K562 (cell line): ENCODE results near the gene LRRC10B. TPM values are rescaled to one million over a fixed set of nuclear protein-coding genes. Genes with fewer than 3 reads are reported as not detected.

ENCODE experiments used
- ATAC-seq: fragments of 200-7000 bp; cut with Tn5 transposase; 3 replicates; pipeline ENCODE4 v1.9.1; 2020; ENCODE audit warnings: moderate library complexity
- BruUV-seq: library from RNA; stranded (reverse); fragments of 400-500 nt; replicated peaks from 2 replicates; lab custom pipeline; 2021; lab: Mats Ljungman, UMichigan
- CTCF ChIA-PET: fragments of 300-600 bp; formaldehyde crosslinking; extraction: SDS; loops from one replicate; lab custom pipeline; 2021; ENCODE audit warnings: low intra/inter-chr PET ratio; lab: Yijun Ruan, JAX
- POLR2A ChIA-PET: fragments of 300-600, 350-650 bp; sonication (Branson Sonifier 250); formaldehyde crosslinking; extraction: SDS; loops from one replicate; lab custom pipeline; 2021; ENCODE audit warnings: antibody characterized with exemption, inconsistent platforms; lab: Yijun Ruan, JAX
- DNase-seq, 4 experiments: peaks; one replicate each; pipeline versions ENCODE4 v3.0.0 to v3.0.0-alpha.2; 2011 to 2018; ENCODE audit warnings: low spot score in 3 of 4, mixed read lengths in 3 of 4; ENCODE audit errors: extremely low read depth in 1 of 4
- FAIRE-seq: peaks from 2 replicates; lab custom pipeline; 2011; peaks lifted over from hg19 to GRCh38; lab: Jason Lieb, UNC
- H2AFZ ChIP-seq: 2 replicates; pipeline ENCODE4 v1.6.0; 2011; ENCODE audit warnings: low read depth, low read length, control low read depth, inconsistent platforms
- H3K27ac ChIP-seq: fragments of 200-600 bp; 3 replicates; pipeline ENCODE4 v1.8.0; 2011; ENCODE audit warnings: low read depth, mild to moderate bottlenecking, control low read depth, inconsistent platforms, low read length, moderate library complexity, mixed read lengths; ENCODE audit errors: extremely low read depth
- H3K27me3 ChIP-seq, 2 experiments: fragments of 300-600 bp in 1 of 2; 2 replicates in 1 of 2; 3 replicates in 1 of 2; pipeline versions ENCODE4 v1.6.0 to v1.8.0; 2011; ENCODE audit warnings: inconsistent platforms in 2 of 2, low read length in 2 of 2, mild to moderate bottlenecking in 1 of 2, mixed read lengths in 1 of 2, moderate library complexity in 1 of 2; ENCODE audit not compliant: control insufficient read depth in 2 of 2, insufficient read depth in 2 of 2
- H3K36me3 ChIP-seq: fragments of 300-600 bp; 3 replicates; pipeline ENCODE4 v1.8.0; 2011; ENCODE audit warnings: mild to moderate bottlenecking, low read length, inconsistent platforms; ENCODE audit not compliant: control insufficient read depth, insufficient read depth
- H3K4me1 ChIP-seq, 2 experiments: fragments of 200-600 bp in 1 of 2; replicated peaks in 1 of 2; 2 replicates in 1 of 2; 3 replicates in 1 of 2; pipeline versions ENCODE4 v1.5.1 to v1.8.0; 2011; ENCODE audit warnings: inconsistent platforms in 2 of 2, low read length in 2 of 2, mild to moderate bottlenecking in 1 of 2, mixed read lengths in 1 of 2, moderate library complexity in 1 of 2; ENCODE audit not compliant: control insufficient read depth in 2 of 2, insufficient read depth in 2 of 2
- H3K4me2 ChIP-seq: 2 replicates; pipeline ENCODE4 v1.6.1; 2011; ENCODE audit warnings: low read length, control low read depth, inconsistent platforms, mixed read lengths; ENCODE audit not compliant: insufficient read depth
- H3K4me3 ChIP-seq: fragments of 200-600 bp; sonication (generic), shearing (Covaris generic); 2 replicates; pipeline ENCODE4 v1.5.1; 2016; ENCODE audit warnings: control low read depth, inconsistent platforms
- H3K79me2 ChIP-seq: fragments of 200-600 bp; 3 replicates; pipeline ENCODE4 v1.8.0; 2011; ENCODE audit warnings: low read length, inconsistent platforms; ENCODE audit not compliant: control insufficient read depth, insufficient read depth
- H3K9ac ChIP-seq, 2 experiments: 2 replicates each; pipeline versions ENCODE4 v1.6.0 to v1.6.1; 2011; ENCODE audit warnings: low read depth in 2 of 2, low read length in 2 of 2, control low read depth in 1 of 2, inconsistent platforms in 1 of 2, mild to moderate bottlenecking in 1 of 2, mixed read lengths in 1 of 2; ENCODE audit not compliant: insufficient read depth in 1 of 2
- H3K9me1 ChIP-seq: one replicate; pipeline ENCODE4 v1.6.0; 2011; ENCODE audit warnings: inconsistent platforms, mild to moderate bottlenecking, low read length, moderate library complexity; ENCODE audit not compliant: control insufficient read depth, insufficient read depth
- H3K9me3 ChIP-seq: replicated peaks from 2 replicates; pipeline ENCODE4 v1.5.1; 2011; ENCODE audit warnings: low read depth, low read length, inconsistent platforms; ENCODE audit not compliant: control insufficient read depth, insufficient read depth
- H4K20me1 ChIP-seq: replicated peaks from 2 replicates; pipeline ENCODE4 v1.6.1; 2011; ENCODE audit warnings: low read length, inconsistent platforms, mixed read lengths; ENCODE audit not compliant: control insufficient read depth, insufficient read depth
- TGIF2 ChIP-seq: sonication (generic); formaldehyde crosslinking; IDR thresholded peaks from 2 replicates; pipeline ENCODE4 v1.8.1; 2022; ENCODE audit warnings: mild to moderate bottlenecking, missing genetic modification reagents, moderate library complexity
- YY1 ChIP-seq, 3 experiments: IDR thresholded peaks; 2 replicates each; pipeline ENCODE4 v1.6.1; 2011; ENCODE audit warnings: low read length in 2 of 3, mild to moderate bottlenecking in 2 of 3, moderate library complexity in 2 of 3, borderline replicate concordance in 1 of 3, control low read depth in 1 of 3, low read depth in 1 of 3; ENCODE audit not compliant: insufficient read depth in 3 of 3, insufficient replicate concordance in 2 of 3, control insufficient read depth in 1 of 3, insufficient read length in 1 of 3; ENCODE audit errors: extremely low read depth in 1 of 3
- WGBS: fragments of 100-300 bp; shearing (Covaris generic); methylation state at CpG from one replicate; pipeline ENCODE4 v1.1.6; 2016; ENCODE audit warnings: low coverage, mixed read lengths; ENCODE audit not compliant: insufficient coverage; ENCODE audit errors: missing lambda C conversion rate; 5-methylcytosine and 5-hydroxymethylcytosine counted together
- in situ Hi-C: fragments of 300-500 bp; cut with MboI; formaldehyde crosslinking; loops from 4 replicates; pipeline ENCODE4 v1.15.0; 2018; ENCODE audit warnings: inconsistent platforms, mixed read lengths
- intact Hi-C: fragments of 100-400 bp; cut with micrococcal nuclease; formaldehyde crosslinking; loops from 2 replicates; pipeline ENCODE4 v1.14.2; 2022
- polyA plus RNA-seq, 8 experiments: library from polyadenylated mRNA; depleted of rRNA in 4 of 8; stranded (reverse) in 5 of 8; unstranded in 3 of 8; fragments of >200 nt; fragmentation: Nextera tagmentation in 2 of 8; fragmentation: Illumina TruSeq in 1 of 8; extraction: Ambion mirVana in 2 of 8; extraction: Trizol in 1 of 8; gene quantifications; 2 replicates each; pipeline versions ENCODE4 v1.2.1 to v1.2.3, GENCODE V29; 2011 to 2014; ENCODE audit warnings: inconsistent platforms in 1 of 8, missing spikeins in 1 of 8
- total RNA-seq, 7 experiments: library from RNA; depleted of rRNA in 6 of 7; stranded (reverse); fragments of >200 nt in 6 of 7; fragmentation: Illumina TruSeq in 2 of 7; extraction: Trizol in 2 of 7; gene quantifications; 2 replicates each; pipeline versions ENCODE4 v1.2.1 to v1.2.3, GENCODE V29; 2011 to 2021; ENCODE audit warnings: low replicate concordance in 1 of 7

Gene LRRC10B
- total and polyA plus RNA-seq, 9 of the 15 experiments (the other 6 are each of a cell fraction or from before 2014, with no cell fraction given) = 0.11 TPM; not detected in 8

DNA sequence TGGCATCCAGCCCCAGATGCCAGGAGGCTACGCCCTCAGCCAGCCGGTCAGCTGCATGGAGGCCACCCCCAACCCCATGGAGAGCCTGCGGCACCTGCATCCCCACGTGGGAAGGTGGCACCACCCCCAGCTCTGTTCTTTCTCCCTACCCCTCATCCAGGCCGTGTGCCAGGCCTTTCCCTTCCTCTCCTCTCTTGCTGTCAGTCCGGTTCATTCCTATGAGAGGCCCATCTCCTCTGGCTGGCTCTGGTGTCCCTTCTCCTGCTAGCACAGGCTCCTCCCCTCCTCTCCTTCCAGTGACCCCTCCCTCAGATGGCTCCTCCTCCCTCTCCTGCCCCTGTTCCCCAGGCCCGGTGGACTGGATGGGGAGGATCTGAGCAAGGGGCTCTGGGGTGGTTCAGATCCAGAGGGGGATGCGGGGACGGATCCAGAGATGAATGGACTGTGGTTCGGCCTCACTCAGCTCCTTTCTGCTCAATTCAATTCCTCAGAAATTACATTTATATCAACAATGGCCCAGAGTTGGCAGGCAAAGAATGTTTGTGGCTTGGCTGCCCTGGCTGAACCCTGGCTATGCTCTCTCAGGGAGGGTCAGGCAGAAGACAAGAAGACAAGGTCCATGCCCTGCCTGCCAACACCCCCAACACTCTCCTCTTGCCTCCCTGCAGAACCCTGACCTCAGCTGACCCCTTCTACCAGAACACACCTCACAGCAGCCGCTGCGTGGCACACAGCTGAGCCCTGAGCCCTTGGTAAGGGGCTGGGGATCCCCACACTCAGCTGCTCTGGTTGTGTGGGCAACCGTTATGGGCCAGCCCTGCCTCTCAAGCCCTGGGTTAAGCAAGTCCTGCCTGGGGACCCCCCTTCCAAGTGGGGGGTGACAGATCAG lies 18.5 kb upstream of the LRRC10B start:
- no peaks in the 10 kb centered on the region for H3K9me3 ChIP-seq
- ChIA-PET POLR2A (no interaction called here), CTCF (interaction anchor here (0.7 kb wide), 1 partner anchor 77 kb away, joined by 3 read pairs; no protein-coding TSS in a partner anchor)
- H3K27me3 ChIP-seq = peaks cover 26 to 83% of the 10 kb centered on the region in 2 experiments; a peak in 4 of 5 replicates
- no peak overlapping the region for H2AFZ ChIP-seq
- no TSS peak for BruUV-seq
- intact Hi-C loops (no loop called here), in situ Hi-C loops (no loop called here)
- no peaks in the 10 kb centered on the region for H3K79me2 ChIP-seq
- no peaks in the 10 kb centered on the region for H3K9me1 ChIP-seq
- H3K36me3 ChIP-seq = no peaks in the 10 kb centered on the region
- peak overlapping the region in 1 of 2 experiments; percentile 58; a peak in 2 of 4 replicates for H3K9ac ChIP-seq
- ATAC-seq (peak; percentile 71), FAIRE-seq (peak; percentile 11), DNase-seq (peak in 3 of 4 experiments; percentile 43 to 61 (median 54))
- H4K20me1 ChIP-seq = no peaks in the 10 kb centered on the region; the same call in 1 of the 2 replicates
- H3K4me2 ChIP-seq = no peak overlapping the region
- H3K27ac ChIP-seq = no peak overlapping the region
- WGBS = 4% methylated on average over 13 of the region's 13 CpGs
- H3K4me3 ChIP-seq = no peak overlapping the region
- H3K4me1 ChIP-seq = peaks cover 3 to 18% of the 10 kb centered on the region in 2 experiments; a peak in 3 of 5 replicates
- no peak for TF ChIP-seq TGIF2
- no peak for TF ChIP-seq YY1 (IDR thresholded peaks at IDR 0.05; ENCODE audit: borderline replicate concordance in 1 of 3, control insufficient read depth in 1 of 3, extremely low read depth in 1 of 3, insufficient read depth in 3 of 3, insufficient read length in 1 of 3, insufficient replicate concordance in 2 of 3, low read depth in 1 of 3, low read length in 2 of 3)
